ENCODE results near the gene NOMO2.
"Not testable (repeated sequence)": the region's sequence is repeated elsewhere in the genome, so short reads cannot be mapped to it uniquely, and the experiment has no call there.

Gene NOMO2

DNA sequence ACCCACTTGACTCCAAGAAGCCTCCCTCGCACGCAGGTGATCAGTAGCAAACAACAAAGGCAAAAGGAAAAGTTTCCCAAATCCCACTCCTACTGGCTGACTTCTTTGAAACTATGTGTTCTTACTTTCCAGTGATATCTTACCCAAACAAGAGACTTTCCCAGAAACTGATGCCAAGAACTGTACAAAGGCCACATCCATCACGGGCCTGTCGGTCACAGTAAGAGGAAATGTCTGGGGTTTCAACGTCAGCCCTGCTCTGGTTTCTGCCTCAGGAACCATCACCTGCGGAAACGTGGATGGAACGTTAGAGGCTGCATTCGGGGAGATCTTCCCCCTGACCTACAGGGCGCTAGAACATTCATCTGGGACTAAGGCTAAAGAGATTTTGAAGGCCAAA lies 30.6 kb downstream of the NOMO2 start:
- not testable (repeated sequence) for FAIRE-seq; DNase-seq (ENCODE audit: insufficient read length, low spot score)

DNA sequence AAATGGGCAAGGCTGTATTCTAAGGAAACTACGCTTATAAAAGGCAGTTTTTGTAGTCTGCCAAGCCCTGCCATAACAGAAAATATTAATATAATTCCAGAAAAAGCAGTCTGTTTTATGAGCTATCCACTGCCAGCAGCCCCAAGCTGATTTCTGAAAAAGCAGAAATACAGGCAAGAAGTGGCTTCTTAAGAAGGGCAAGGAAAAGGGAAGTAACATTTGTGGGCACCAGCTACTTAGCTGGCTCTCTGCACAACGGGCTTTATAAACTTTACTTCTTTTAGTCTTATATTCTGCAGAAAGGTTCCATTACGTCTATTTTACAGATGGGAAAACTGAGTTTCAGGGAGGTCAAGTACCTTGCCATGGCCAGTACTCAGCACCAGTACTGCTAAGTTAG lies 31.6 kb downstream of the NOMO2 start:
- DNase-seq (ENCODE audit: insufficient read length, low spot score); FAIRE-seq: not testable (repeated sequence)

DNA sequence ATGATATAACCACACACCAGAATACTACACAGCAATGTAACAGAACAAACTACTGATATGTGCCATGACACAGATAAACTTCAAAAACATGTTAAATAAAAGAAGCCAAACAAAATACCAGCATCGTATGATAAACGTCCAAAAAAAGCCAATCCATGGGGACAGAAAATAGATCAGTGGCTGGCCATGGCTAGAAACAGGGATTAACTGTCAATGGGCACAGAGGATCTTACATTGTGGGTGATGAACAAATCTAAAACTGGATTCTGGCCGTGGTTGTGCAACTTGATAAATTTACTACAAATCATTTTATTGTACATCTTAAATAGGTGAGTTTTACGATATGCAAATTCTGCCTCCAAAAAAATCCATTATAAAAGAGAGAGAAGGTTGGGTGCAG lies 35.4 kb downstream of the NOMO2 start:
- DNase-seq (ENCODE audit: insufficient read length, low spot score); FAIRE-seq: not testable (repeated sequence)

DNA sequence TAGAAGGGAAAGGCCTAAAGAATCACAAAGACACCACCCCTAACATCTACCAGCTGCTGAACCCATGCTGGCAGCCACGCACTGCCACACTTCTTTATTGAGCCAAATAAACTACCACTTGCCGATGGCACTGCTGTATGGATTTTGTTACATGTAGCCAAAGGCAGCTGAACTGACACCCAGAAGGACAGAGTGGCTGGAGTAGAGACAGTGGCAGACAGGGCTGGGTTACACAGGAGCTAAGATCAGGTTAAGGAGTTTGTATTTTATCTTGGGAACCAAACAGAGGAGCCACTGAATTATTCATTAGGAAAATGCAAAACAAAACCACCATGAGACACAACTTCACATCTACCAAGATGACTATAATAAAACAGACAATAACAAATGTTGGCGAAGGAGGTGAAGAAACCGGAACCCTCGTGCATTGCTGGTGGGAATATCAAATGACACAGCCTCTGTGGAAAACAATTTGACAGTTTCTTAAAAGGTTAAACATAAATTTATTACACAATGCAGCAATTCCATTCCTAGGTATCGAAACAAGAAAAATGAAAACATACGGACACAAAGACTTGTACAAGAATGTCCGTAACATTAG lies 35.9 kb downstream of the NOMO2 start:
- DNase-seq (ENCODE audit: insufficient read length, low spot score); FAIRE-seq: not testable (repeated sequence)

DNA sequence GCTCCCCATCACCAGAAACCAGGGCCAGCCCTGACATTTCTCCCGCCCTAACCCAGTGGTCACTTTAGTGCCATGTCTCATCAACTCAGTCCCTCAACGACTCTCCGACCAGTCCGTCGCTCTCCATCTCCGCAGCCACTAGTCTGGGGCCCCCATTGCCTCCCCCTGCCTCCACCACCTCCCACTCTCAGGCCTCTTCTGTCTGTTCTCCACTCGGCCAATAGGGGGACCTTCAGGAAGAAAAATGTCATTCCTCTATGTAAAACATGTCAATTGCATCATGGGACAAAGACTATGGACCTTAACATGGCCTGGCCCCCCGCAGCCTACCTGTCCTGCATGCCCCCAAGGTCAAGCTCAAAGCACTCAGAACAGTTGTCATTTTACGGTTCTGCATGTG lies 39.3 kb downstream of the NOMO2 start:
- FAIRE-seq; DNase-seq (ENCODE audit: insufficient read length, low spot score): not testable (repeated sequence)

DNA sequence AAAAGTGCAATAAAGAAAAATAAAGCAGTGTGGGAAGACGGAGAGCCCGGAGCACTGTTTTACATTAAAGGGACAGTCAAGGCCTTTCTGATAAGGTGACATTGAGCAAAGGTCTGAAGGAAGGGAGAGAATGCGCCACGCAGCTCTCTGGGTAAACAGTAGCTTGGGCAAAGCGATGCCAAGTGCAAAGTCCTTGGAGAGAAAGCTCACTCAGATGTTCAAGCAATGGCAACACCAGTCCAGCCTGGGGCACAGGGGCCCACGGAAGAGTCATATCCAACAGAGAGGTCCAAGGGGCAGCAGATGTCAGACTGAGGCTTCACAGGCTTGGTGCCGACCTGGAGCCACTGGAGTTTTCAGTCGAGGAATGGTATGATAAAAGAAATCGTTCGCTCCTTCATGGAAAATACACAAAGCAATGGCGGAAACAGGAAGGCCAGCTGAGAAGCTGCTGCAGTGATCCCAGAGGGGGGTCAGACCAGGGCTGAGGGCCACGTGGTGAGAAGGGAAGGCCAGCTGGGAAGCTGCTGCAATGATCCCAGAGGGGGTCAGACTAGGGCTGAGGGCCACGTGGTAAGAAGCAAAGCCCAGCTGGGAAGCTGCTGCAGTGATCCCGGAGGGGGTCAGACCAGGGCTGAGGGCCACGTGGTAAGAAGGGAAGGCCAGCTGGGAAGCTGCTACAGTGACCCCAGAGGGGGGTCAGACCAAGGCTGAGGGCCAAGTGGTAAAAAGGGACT lies 40.3 kb downstream of the NOMO2 start:
- DNase-seq (ENCODE audit: insufficient read length, low spot score); FAIRE-seq: not testable (repeated sequence)

DNA sequence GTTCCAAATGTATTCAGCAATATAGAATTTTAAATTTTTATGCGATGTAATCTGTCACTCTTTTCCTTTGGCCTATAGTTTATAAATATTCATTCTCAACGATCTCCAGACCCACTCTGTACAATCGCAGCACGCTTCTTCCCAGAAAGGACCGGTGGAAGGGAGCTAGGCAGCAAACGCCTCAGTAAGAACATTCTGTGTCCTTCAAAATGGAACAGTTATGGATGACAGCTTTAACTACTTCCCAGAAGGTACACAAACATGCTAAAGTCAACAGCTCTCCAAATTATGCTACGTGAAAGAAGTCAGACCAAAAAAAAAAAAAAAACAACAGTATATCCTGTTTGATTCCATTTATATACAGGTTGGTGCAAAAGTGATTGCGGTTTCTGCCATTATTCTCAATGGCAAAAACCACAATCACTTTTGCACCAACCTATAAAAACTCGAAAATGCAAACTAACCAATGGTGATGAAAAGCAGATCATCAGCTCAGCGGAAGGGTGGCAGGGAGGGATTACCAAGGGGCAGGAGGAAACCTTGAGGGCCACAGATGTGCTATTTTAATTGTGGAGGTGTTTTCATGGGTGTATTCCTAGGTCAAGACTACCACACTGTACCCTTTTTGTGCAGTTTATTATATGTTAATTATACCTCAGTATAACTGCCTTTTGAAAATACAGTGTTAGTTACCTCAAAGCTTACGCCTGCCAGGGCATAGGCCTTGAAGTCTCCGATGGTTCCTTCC lies 43.2 kb downstream of the NOMO2 start:
- not testable (repeated sequence) for FAIRE-seq; DNase-seq (ENCODE audit: insufficient read length, low spot score)

DNA sequence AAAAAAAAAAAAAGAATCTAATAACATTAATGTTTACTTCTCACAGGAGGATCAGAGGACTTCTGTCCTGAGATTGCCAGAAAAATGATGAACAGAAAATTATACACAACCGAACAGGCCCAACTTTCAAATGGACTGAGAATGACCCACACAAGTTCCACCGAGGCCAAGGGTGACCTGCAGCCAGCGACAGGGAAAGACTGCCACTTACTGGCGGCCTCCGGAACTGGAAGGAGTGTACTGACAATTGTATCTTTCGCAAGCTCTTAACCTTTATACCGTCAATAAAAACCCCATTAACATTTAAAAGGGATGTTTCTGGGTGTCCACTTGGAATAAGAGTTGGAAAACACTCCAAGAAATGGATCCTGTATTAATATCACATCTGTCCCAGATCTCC lies 63.5 kb downstream of the NOMO2 start:
- not testable (repeated sequence) for FAIRE-seq; DNase-seq (ENCODE audit: insufficient read length, low spot score)

DNA sequence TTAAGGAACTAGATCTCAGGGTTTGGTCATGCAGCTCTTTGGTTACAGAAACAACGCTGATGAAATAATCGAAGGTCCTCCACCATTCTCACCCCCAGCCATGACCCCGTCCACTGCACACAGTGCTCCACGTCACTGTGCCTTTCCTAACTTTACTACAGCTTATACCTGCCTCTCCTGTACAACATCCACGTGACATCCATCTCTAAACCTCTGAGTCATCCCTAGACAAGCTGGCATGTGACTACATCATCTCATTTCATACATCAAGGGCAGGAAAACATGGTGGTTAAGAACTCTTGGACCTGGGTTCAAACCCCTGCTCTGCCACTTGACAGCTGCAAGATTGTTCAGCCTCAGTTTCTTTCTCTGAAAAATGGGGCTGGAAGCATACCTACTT lies 64.9 kb downstream of the NOMO2 start:
- not testable (repeated sequence) for FAIRE-seq; DNase-seq (ENCODE audit: insufficient read length, low spot score)

DNA sequence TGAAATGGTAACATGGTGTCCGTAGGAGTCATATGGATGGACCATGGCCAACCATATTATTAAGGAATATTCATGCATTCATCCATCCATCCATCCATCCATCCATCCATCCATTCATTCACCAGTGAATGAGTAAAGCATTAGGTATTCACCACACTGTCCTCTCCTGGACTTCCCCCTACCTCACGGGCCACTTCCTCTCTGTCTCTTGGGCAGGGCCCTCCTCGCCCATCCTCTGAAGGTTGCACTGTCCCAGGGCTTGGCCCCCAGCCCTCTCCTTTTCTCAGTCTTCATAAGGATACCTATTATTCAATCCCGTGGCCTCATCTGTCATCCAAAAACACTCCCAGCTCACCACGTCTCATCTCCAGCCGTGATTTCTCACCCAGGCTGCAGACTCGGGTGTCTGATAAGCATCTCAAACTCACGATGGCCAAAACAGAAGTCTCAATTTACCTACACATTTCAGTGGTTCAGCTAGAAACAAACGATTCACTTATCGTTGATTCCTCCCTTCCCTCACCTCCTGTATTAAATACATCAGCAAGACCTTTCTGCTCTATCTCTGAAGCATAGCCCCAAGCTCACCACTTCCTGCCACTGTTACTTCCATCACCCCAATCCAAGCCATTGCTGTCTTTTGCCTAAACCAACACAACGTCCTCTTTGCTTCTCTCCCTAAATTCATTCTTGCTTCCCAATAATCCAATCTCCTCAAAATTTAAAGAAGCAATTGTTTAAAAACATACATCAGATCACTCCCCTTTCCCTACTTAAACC lies 69.6 kb downstream of the NOMO2 start:
- not testable (repeated sequence) for FAIRE-seq

DNA sequence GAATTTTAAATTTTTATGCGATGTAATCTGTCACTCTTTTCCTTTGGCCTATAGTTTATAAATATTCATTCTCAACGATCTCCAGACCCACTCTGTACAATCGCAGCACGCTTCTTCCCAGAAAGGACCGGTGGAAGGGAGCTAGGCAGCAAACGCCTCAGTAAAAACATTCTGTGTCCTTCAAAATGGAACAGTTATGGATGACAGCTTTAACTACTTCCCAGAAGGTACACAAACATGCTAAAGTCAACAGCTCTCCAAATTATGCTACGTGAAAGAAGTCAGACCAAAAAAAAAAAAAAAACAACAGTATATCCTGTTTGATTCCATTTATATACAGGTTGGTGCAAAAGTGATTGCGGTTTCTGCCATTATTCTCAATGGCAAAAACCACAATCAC lies 125.9 kb downstream of the NOMO2 start:
- not testable (repeated sequence) for FAIRE-seq; DNase-seq (ENCODE audit: insufficient read length, low spot score)

More for the DNA sequence above, 69.6 kb downstream of the NOMO2 start:
- not testable (repeated sequence) for DNase-seq (ENCODE audit: insufficient read length, low spot score)

DNA sequence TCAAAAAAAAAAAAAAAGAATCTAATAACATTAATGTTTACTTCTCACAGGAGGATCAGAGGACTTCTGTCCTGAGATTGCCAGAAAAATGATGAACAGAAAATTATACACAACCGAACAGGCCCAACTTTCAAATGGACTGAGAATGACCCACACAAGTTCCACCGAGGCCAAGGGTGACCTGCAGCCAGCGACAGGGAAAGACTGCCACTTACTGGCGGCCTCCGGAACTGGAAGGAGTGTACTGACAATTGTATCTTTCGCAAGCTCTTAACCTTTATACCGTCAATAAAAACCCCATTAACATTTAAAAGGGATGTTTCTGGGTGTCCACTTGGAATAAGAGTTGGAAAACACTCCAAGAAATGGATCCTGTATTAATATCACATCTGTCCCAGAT lies 146.1 kb downstream of the NOMO2 start:
- FAIRE-seq; DNase-seq (ENCODE audit: insufficient read length, low spot score): not testable (repeated sequence)

DNA sequence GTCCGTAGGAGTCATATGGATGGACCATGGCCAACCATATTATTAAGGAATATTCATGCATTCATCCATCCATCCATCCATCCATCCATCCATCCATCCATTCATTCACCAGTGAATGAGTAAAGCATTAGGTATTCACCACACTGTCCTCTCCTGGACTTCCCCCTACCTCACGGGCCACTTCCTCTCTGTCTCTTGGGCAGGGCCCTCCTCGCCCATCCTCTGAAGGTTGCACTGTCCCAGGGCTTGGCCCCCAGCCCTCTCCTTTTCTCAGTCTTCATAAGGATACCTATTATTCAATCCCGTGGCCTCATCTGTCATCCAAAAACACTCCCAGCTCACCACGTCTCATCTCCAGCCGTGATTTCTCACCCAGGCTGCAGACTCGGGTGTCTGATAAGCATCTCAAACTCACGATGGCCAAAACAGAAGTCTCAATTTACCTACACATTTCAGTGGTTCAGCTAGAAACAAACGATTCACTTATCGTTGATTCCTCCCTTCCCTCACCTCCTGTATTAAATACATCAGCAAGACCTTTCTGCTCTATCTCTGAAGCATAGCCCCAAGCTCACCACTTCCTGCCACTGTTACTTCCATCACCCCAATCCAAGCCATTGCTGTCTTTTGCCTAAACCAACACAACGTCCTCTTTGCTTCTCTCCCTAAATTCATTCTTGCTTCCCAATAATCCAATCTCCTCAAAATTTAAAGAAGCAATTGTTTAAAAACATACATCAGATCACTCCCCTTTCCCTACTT lies 152.2 kb downstream of the NOMO2 start:
- DNase-seq (ENCODE audit: insufficient read length, low spot score); FAIRE-seq: not testable (repeated sequence)

DNA sequence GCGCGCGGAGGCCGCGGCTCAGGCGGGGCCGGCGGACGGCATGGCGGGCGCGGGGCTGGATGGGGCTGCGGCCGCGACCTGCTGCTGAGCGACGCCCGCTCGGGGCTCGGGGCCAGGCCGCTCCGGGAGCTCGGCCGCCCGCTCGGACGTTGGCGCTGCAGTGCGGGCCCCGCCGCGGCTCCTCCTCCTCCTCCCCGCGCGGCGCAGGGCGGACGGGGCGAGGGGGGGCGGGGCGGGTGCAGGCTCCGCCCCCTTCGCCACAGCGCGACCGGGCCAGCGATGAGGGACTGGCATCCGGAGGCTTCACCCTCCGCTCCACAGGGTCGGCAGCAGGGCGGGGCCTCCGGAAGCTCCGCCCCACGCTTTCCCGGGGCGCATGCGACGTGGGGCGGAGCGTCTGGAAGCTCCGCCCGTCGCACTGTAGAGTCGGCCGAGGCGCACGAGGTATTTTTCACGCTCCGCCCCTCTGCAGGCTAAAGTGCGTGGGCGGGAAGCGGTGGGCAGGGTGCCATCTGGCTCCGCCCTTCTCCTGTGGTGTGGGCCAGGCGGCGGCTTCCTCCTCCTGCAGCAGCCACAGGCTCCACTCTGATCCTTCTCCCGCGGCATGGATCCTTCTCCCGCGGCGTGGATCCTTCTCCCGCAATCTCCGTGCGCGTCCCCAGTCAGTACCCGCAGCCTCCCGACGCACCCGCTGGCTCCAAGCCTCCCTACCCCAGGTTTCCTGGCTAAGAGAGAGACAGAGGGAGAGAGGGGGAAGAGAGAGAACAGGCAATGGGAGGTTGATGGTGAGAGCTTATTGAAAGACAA lies 159.8 kb downstream of the NOMO2 start:
- not testable (repeated sequence) for FAIRE-seq; DNase-seq (ENCODE audit: insufficient read length, low spot score)

DNA sequence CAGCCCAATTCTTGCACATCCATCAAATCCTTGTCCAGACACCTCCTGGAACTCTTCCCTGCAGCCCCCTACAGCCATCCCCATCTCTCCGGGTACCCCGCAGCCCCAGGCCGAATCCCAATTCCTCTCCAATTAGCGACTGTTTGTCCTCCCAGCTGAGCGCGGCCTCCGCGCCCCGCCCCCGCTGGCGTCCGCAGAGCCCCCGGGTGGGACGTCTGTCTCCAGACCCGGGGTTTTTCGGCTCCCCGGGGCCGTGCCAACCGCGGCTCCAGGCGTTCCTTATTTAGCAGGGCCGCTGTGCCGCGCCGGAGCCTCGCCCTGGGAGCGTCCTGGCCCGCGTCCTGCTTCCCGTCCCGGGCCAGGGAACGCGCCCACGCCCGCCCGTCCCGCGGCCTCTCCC lies 160.7 kb downstream of the NOMO2 start:
- DNase-seq (ENCODE audit: insufficient read length, low spot score); FAIRE-seq: not testable (repeated sequence)

DNA sequence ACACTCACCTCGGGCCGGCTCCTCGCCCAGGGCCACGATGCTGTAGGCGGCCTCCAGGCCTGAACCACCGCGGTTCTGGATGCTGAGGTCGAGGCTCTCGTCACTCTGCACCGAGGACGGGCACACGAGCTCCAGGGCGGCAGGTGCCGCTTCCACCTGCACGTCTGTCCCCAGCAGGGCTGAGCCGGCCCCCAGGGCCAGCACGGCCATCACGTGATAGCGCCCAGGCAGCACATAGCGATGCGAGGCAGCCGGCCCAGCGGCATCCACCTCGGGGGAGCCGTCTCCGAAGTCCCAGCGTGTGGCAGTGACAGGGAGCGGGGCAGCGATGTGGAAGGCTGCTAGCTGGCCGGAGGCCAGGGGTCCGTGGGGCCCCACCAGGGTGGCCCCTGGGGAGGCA lies 167.5 kb downstream of the NOMO2 start:
- FAIRE-seq; DNase-seq (ENCODE audit: insufficient read length, low spot score): not testable (repeated sequence)

DNA sequence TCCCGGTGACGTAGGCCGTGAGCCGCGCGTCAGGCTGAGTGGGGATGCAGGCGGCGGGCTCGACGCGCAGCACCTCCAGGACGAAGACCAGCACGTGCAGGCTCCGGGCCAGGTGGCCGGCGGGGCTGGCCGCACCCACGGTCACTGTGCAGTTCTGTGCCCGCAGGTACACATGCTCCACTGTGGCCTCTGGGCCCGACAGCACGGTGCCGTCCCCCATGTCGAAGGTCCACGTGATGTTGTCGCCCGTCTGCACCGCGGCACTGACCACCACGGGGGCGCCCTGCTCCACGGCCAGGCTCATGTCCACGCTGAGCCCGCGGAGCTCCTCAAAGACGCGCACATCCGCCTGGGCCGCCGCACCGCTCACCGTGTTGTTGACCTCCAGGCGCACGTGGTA lies 174.1 kb downstream of the NOMO2 start:
- FAIRE-seq; DNase-seq (ENCODE audit: insufficient read length, low spot score): not testable (repeated sequence)

DNA sequence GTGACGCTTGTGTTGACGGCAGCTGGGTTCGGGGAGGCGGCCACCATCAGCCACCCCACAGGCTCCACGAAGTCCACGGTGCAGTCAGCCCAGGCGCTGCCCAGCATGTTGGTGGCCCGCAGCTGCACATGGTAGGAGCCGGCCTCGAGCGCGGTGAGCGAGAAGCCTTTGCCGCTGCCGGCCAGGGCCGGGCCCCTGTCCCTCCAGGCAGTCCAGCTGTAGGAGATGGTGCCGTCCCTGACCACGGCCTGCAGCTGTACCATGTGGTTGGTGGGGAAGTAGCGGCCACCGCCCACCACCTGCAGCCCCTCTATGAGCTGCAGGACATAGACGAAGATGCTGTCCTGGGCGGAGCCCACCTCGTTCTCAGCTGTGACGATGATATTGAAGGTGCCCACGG lies 175.4 kb downstream of the NOMO2 start:
- not testable (repeated sequence) for DNase-seq (ENCODE audit: insufficient read length, low spot score); FAIRE-seq

DNA sequence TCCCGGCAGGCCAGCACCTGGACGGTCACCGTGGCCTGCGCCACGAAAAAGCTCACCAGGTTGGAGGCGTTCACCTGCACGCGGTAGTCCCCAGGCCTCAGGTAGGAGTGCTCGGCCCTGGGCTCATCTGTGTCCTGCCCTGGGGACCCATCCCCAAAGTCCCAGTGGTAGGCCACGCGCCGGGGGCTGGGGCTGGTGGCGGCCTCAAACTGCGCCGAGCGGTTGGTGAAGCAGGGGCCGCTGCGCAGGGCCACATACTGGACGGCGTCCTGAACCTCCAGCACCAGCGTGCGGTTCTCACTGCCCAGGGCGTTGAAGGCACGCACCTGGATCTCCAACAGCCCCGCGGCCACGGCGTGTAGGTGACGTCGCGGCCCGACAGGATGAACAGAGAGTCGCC lies 176.6 kb downstream of the NOMO2 start:
- not testable (repeated sequence) for FAIRE-seq; DNase-seq (ENCODE audit: insufficient read length, low spot score)
